ENCODE data around the gene GEMIN7. TPM values are rescaled to one million over a fixed set of nuclear protein-coding genes. Genes with fewer than 3 reads are reported as not detected.

Gene GEMIN7
- total and polyA plus RNA-seq, 2 of the 13 experiments (the other 11 are each of a cell fraction or from before 2014, with no cell fraction given): 24.1 to 30.6 TPM

DNA sequence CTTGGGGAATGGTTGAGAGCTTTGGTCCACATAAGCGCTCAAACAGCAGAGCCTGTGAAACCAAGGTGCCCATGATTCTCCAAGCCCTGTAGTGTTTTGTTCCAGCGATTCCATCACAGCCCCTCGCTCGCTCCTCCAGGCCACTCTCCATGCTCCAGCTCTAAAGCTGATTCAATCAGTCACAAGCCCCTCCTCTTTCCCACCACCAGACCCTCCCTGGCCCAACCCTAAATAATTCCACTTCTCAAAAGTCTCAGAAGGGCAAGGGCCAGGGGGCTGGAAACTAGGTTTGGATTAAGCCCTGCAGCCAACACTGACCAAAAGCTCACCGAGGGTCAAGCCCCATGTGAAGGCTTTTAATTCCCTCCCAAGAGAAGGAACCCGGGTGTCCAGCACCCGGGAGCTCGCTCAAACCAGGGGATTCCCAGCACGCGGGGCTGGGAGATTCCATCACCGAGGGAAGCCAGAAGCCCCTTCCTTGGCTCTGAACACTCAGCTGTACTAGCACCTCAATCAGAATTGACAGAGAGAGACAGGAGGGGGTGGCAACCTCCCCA, 4.2 kb upstream of the GEMIN7 start (continued):
- TF ChIP-seq NAIF1 (CRISPR knock-in tag; IDR thresholded peaks at IDR 0.05; ENCODE audit: borderline replicate concordance) (no peak), ASH2L (IDR thresholded peaks at IDR 0.05; ENCODE audit: insufficient read length, low read depth, low read length) (no peak), ZNF543 (CRISPR knock-in tag; IDR thresholded peaks at IDR 0.05) (no peak), NBN (conservative IDR thresholded peaks at IDR 0.05) (no peak), GATA4 (IDR thresholded peaks at IDR 0.05; ENCODE audit: borderline replicate concordance, low read depth) (no peak), SATB2 (CRISPR knock-in tag; IDR thresholded peaks at IDR 0.05) (no peak), SNRNP70 (IDR thresholded peaks at IDR 0.05; ENCODE audit: low read depth, low read length) (no peak)

DNA sequence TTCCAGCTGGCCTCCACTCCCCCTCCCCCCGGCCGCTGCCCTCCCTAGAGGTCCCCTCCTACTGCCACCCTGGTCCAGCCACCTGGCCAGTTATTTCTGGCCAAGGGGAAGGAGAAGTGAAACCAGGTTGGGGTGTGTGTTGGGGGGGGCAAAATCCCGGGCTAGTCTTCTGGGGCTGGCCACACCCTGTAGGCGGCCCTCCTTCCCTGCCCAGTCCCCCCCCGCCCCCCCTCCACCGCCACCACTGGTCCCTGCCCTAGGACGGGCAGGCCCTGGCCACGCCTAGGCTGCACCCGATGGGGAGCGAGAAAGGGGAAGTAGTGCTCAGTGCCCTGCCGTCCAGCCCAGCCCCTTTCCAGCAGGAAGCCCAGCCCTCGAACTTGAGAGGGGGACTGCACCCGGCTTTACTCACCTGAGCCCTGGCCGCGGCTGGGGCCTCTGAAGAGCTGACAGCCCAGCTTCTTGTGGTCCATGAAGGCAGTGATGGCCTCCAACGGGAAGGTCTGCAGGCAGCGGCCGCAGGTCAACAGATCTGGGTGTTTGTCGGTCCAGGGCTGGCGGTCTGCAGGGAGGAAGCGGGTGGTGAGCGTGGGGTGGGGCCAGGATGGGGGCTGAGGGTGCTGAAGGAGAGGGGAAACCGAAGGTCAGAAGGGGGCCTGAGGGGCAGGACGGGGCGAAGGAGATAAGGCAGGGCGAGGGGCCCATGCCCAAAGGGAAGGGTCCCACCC, 3.6 kb upstream of the GEMIN7 start:
- H3K27me3 ChIP-seq (ENCODE audit: control insufficient read depth in 1 of 2, insufficient read depth in 2 of 2, low read length in 2 of 2): no peaks in the 10 kb centered on the region; a peak in 1 of 5 replicates
- in situ Hi-C loops (cut with HindIII; ENCODE audit: extremely low pct_ligation_motif_present, low pct_unique_long_range_greater_than_20kb) (no loop called here), intact Hi-C loops (cut with micrococcal nuclease; ENCODE audit: unreplicated experiment) (loop anchor here (5.0 kb wide), 1 partner anchor 52 kb away; no protein-coding TSS in a partner anchor)
- peak overlapping the region; percentile 67 for H3K9ac ChIP-seq (ENCODE audit: insufficient read depth, low read depth, low read length)
- DNase-seq (ENCODE audit: low spot score) (peak; percentile 39), ATAC-seq (peak; percentile 49), FAIRE-seq (no peak)
- no peak overlapping the region for H2AFZ ChIP-seq (ENCODE audit: low read length)
- no peaks in the 10 kb centered on the region for H3K9me3 ChIP-seq (ENCODE audit: low read length)
- H3K4me3 ChIP-seq (replicated peaks in 1 of 3; ENCODE audit: insufficient read depth in 1 of 3, low read depth in 2 of 3, low read length in 3 of 3): peak overlapping the region; percentile 58 to 88 (median 82)
- WGBS (ENCODE audit: low lambda C conversion rate): 7% methylated on average over 20 of the region's 26 CpGs
- peaks cover 14% of the 10 kb centered on the region for H3K79me2 ChIP-seq (ENCODE audit: insufficient read depth, low read length)
- ChIA-PET CTCF (ENCODE audit: low intra/inter-chr PET ratio, low total read pairs) (no interaction called here), POLR2A (interaction anchor here (0.7 to 3.1 kb wide), 6 partner anchors 10 to 37 kb away, joined by 3 to 10 read pairs (median 4); partner anchors contain the start of genes CLASRP and PPP1R37)
- H3K36me3 ChIP-seq (replicated peaks in 1 of 2; ENCODE audit: control insufficient read depth in 1 of 2, insufficient read depth in 2 of 2, low read length in 2 of 2): peaks cover 4 to 9% of the 10 kb centered on the region in 2 experiments; a peak in 3 of 5 replicates
- peak overlapping the region; percentile 57 for H3K27ac ChIP-seq (ENCODE audit: extremely low read length, insufficient read depth, low read length)
- H3K4me1 ChIP-seq (ENCODE audit: insufficient read depth, low read length): peaks cover 35% of the 10 kb centered on the region
- no peaks in the 10 kb centered on the region for H4K20me1 ChIP-seq (ENCODE audit: insufficient read depth, low read length)
- H3K4me2 ChIP-seq (ENCODE audit: low read depth, low read length): peak overlapping the region; percentile 84
- no TSS peak for BruUV-seq (replicated peaks)
- TF ChIP-seq ZNF367 (CRISPR knock-in tag; IDR thresholded peaks at IDR 0.05; ENCODE audit: borderline replicate concordance) (no peak), SRF (IDR thresholded peaks at IDR 0.05; ENCODE audit: low read depth, low read length) (no peak), ZNF160 (CRISPR knock-in tag; IDR thresholded peaks at IDR 0.05) (no peak; the same call in 1 of the 2 replicates), CC2D1A (CRISPR knock-in tag; IDR thresholded peaks at IDR 0.05) (no peak), ZFX (CRISPR knock-in tag; IDR thresholded peaks at IDR 0.05; ENCODE audit: low read depth) (no peak), POGZ (CRISPR knock-in tag; IDR thresholded peaks at IDR 0.05) (0 out of 2 replicates have a peak, but pooled peaks have one; percentile 11), ELF1 (CRISPR knock-in tag; IDR thresholded peaks at IDR 0.05) (no peak), CENPX (CRISPR knock-in tag; IDR thresholded peaks at IDR 0.05) (no peak)
- TF ChIP-seq, protein P1, sequence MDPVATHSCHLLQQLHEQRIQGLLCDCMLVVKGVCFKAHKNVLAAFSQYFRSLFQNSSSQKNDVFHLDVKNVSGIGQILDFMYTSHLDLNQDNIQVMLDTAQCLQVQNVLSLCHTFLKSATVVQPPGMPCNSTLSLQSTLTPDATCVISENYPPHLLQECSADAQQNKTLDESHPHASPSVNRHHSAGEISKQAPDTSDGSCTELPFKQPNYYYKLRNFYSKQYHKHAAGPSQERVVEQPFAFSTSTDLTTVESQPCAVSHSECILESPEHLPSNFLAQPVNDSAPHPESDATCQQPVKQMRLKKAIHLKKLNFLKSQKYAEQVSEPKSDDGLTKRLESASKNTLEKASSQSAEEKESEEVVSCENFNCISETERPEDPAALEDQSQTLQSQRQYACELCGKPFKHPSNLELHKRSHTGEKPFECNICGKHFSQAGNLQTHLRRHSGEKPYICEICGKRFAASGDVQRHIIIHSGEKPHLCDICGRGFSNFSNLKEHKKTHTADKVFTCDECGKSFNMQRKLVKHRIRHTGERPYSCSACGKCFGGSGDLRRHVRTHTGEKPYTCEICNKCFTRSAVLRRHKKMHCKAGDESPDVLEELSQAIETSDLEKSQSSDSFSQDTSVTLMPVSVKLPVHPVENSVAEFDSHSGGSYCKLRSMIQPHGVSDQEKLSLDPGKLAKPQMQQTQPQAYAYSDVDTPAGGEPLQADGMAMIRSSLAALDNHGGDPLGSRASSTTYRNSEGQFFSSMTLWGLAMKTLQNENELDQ (CRISPR knock-in tag; IDR thresholded peaks at IDR 0.05; ENCODE audit: borderline replicate concordance): no peak
- TF ChIP-seq, protein P2, sequence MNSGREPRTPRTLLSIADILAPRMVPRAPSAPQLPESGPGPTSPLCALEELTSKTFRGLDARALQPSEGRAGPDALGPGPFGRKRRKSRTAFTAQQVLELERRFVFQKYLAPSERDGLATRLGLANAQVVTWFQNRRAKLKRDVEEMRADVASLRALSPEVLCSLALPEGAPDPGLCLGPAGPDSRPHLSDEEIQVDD (CRISPR knock-in tag; IDR thresholded peaks at IDR 0.05; ENCODE audit: borderline replicate concordance): no peak
- TF ChIP-seq, protein P3, sequence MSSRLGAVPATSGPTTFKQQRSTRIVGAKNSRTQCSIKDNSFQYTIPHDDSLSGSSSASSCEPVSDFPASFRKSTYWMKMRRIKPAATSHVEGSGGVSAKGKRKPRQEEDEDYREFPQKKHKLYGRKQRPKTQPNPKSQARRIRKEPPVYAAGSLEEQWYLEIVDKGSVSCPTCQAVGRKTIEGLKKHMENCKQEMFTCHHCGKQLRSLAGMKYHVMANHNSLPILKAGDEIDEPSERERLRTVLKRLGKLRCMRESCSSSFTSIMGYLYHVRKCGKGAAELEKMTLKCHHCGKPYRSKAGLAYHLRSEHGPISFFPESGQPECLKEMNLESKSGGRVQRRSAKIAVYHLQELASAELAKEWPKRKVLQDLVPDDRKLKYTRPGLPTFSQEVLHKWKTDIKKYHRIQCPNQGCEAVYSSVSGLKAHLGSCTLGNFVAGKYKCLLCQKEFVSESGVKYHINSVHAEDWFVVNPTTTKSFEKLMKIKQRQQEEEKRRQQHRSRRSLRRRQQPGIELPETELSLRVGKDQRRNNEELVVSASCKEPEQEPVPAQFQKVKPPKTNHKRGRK (CRISPR knock-in tag; IDR thresholded peaks at IDR 0.05): no peak
